GM10266 (cell line): ENCODE data around the gene CFAP251.
A peak's percentile ranks its signal among the peaks of the same experiment; 100 is the strongest.

Experiments
- DNase-seq: peaks from one replicate; pipeline ENCODE4 v3.0.0; 2012; ENCODE audit errors: extremely low spot score
- TF ChIP-seq, protein P1 (sequence below): IDR thresholded peaks from 2 replicates; pipeline ENCODE4 v1.5.1; 2012; ENCODE audit warnings: mild to moderate bottlenecking, low read depth; ENCODE audit not compliant: control insufficient read depth, insufficient read depth; ENCODE audit errors: missing control alignments

Gene CFAP251

DNA sequence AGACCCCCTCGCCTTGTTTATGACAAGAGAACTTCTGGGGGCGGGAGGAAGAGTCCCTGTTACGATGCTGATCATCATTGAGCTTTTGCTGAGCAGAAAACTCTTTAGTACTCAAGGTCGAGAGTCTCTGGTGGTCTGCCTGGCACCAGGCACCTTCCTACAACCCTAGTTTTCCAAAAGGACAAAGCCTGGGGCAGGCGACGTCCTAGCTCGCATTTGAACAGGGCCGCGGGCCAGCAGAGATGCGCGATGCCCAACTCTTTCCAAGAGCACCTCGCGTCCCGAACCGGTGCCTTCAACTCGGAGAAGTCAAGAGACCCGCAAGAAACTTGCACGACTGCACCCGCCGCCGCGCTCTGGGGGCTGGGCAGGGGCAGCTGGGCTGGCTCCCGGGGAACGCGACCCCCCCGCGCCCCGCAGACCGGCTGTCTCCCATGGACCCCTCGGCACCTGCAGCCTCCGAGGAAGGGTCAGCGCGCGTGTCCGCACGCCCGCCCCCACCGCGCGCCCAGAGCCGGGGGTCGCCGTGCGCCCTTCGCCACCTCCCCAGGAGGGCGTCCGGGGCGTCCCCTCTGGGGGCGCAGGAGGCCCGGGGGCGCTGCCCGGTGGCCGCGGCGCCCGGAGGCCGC lies 102.9 kb downstream of the CFAP251 start:
- TF ChIP-seq, protein P1, sequence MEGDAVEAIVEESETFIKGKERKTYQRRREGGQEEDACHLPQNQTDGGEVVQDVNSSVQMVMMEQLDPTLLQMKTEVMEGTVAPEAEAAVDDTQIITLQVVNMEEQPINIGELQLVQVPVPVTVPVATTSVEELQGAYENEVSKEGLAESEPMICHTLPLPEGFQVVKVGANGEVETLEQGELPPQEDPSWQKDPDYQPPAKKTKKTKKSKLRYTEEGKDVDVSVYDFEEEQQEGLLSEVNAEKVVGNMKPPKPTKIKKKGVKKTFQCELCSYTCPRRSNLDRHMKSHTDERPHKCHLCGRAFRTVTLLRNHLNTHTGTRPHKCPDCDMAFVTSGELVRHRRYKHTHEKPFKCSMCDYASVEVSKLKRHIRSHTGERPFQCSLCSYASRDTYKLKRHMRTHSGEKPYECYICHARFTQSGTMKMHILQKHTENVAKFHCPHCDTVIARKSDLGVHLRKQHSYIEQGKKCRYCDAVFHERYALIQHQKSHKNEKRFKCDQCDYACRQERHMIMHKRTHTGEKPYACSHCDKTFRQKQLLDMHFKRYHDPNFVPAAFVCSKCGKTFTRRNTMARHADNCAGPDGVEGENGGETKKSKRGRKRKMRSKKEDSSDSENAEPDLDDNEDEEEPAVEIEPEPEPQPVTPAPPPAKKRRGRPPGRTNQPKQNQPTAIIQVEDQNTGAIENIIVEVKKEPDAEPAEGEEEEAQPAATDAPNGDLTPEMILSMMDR, result no peak
- no peak for DNase-seq

DNA sequence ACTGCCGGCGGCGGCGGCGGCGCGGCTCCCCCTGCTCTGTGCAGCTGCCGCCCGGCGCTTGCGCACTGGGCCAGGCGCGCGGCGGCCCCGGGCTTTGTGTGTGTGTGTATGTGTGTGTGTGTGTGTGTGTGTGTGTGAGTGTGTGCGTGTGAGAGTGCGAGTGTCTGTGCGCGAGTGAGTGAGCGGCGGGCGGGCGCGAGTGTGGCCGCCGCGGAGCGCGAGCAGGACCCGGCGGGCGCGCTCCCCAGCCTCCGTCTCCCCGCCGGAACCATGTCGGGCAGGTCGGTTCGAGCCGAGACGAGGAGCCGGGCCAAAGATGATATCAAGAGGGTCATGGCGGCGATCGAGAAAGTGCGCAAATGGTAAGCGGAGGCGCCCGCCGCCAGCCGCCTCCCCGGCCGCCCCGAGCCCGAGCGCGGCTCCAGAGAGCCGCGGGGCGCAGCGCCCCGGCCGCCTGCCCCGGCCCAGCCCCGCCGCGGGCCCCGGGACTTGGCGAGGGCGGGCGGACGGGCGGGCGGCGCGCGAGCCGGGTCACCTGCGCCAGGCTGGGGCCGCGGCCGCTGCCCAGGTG lies 103.5 kb downstream of the CFAP251 start, which contains the start of gene BCL7A:
Gene BCL7A (plus strand): TSS at position 63 of the 571 bp plus-strand sequence. CDS start 208 bp downstream, at position 271.
- TF ChIP-seq, protein P1, result no peak
- peak; percentile 88 for DNase-seq

DNA sequence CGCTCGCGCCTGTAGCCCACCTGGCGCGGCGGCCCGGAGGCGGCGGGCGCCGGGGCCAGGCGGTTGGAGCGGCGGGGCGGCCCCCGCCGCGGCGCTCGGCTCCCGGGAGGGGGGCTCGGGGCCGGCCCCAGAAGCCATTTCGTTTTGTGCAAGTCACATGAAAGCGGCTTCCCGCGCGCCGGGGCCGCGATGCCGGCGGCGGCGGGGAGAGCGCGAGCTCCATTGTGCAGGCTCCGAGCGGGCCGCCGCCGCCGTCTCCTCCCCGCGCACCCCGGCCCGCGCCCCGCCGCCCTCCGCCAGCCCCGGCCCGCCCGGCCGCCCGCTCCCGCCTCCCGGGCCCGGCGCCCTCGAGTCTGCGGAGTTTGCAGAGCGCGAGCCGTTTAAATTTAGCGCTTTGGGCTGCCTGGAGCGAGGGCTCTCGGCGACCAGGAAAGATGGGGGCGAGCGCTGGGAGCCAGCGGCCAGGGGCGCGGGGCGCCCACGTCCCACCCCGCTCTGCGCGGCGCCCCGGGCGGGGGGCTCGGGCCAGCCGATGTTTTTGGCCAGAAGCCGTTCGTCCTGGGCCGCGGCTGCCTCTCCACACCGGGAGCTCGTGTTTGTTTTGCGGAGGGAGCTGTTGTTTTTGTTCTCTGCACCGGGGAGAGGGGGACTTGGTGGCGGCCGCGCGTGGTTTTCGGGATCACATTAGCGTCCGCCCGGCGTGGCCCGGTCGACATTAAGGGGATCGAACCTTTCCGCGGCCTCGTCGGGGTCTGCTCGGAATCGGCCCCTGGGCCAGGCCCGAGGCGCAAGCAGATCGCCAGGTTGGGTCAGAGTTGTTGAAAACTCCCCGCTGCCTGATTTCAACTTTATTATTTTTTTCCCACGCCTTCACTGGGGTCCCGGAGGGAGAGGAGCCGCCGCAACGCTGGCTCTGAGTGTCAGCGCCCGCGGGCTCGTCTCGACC lies 104.3 kb downstream of the CFAP251 start:
- peak; percentile 77 for DNase-seq
- TF ChIP-seq, protein P1, result no peak

DNA sequence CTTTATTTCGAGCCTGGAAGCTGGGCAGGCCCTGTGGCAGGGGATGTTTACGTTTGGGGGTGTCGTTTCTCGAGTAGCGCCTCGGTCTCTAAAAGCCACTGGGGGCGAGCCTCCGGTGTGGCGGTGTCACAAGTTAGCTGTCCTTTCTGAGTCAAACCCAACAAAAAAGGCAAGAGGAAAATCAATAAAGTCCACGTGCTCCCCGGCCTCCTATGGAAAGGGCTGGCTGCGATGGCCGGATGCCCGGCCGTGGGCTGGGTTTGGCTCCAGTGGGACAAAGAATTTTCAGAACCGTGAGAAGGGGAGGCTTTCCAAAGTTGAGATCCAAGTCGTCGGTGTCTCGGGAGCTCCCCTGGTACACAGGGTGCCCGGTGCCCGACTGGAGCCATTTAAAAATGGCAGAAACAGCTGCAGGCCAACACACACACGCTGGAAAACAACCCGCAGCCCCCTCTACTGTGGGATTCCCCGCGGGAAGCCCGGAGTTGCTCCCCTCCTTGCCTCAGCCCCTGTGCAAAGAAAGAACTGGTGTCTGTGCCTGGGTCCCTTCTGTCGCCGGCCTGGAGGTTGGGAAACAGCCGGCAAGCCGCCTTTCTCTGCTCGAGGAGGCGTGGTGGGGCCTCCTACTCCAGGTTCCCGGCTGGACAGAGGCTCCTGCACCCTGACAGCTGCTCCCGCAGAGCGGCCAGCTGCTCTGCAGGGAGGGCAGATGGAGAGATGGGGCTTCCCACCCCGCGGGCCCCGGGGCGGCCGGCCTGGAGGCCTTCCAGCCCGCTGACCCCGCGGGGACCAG lies 105.1 kb downstream of the CFAP251 start:
- DNase-seq, result peak; percentile 86
- TF ChIP-seq, protein P1, result no peak

DNA sequence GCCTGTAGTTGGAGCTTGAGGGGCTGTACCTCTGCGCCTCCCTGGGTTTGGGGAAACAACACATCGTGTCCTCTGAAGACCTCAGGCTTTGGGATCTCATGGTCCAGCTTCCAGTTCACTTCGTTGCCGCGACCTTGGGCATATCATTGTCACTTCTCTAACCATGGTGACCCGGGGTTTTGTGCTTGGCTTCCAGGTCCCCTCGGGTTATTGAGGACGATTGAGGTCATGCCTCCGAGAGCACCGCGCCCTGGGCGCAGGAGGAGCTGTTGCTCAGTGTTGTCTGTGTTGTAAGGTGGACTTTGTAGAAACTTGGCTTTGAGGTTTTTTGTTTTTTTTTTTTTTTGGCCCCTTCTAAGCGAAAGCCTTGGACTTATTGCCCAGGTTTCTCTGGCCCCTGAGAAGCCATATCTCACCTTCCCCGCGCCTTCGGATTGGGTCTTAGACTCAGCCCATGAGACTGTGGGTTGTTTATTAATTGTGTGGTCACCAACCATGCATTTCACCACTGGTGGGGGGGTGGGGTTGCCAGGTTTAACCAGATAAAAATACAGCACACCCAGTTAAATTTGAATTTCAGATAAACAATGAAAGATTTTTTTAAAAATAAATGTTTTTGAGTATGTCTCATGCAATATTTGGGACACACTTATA lies 105.9 kb downstream of the CFAP251 start:
- TF ChIP-seq, protein P1, result no peak
- DNase-seq, result no peak

DNA sequence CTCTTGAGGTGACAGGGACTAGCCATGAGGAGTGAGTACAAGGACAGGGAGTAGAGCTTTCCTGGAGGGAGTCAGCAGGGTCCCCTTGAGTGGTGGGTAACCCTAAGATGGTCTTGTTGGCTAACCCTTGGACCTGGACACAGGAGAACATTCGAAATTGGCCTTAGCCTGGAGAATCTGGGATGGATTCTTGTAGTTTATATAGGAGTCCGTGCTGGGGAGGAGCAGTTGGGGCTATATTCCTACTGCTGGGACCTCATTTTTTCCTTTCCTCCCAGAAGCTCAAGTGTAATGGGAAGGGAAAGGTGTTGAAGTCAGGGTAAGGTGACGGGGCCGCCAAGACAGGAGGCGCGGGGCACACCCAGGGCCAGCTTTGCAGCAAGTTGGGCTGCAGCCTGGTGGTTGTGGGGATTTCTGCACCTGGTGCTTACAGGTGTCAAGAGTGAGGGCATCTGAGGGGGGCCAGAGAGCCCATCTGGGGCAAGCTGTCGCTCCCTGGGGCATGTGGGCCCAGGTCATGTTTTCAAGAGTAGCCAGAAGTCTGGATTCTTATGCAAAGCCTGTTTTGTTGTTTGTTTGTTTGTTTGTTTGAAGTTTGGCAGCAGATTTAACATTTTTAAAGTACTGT lies 108.4 kb downstream of the CFAP251 start:
- DNase-seq, result no peak
- TF ChIP-seq, protein P1, result no peak
